Brain pericyte (primary cell): ENCODE data around the gene NGRN.

Experiments
- DNase-seq: peaks from one replicate; pipeline ENCODE4 v3.0.0-alpha.2; 2012; ENCODE audit warnings: low read depth, low spot score

The NGRN gene

DNA sequence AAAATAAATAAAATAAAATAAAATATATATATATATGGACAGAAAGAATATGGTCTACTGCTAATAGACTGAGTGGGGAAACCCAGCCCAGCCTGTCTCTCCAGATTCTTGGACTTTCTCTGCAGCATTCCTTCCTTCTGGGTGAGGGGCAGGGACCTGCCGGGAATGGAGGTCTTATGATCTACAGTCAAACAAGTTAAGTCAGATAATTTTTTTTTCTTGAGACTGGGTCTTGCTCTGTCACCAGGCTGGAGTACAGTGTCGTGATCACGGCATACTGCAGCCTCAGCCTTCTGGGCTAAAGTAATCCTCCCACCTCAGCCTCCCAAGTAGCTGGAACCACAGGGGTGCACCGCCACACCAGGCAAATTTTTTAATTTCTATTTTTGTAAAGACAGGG is 53.1 kb downstream of the NGRN start:
- DNase-seq: no peak

DNA sequence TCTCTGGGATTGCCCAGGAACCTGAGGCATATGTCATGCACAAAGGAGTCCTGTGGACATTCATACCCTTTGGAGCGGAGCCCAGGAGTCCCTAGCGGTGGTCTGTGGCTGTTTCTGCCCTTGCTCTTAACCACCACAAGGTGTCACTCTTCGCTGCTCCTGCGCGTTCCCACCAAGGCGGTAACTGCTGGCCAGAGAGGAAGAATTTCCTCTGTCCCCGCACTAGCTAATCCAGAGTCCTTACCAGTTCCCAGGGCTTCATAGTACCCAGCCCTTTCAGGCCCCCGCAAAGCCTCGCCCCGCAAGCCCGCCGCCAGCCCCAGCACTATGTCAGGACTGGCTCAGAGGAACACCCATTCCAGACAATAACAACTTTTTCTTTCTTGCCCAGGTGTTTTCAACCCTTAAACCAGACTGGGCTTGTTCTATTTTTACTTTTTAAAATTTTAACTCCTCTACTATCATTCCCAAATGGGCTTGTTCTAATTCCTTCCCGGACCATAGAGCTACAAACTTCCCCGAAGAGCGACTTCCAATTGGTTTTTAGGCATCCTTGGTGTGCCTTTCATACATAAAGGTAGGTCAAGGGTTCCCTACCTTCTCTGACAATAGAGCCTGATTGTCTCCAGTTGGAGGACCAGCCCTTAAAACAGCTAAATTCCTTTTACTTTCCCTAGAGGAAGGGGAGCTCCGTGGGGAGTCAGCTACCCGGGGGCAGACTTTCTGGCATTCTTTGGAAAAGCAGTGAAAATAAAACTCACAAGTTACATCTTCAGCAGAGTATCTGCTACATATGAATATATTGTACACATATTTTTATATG is 54.8 kb downstream of the NGRN start:
- DNase-seq: peak; percentile 80

DNA sequence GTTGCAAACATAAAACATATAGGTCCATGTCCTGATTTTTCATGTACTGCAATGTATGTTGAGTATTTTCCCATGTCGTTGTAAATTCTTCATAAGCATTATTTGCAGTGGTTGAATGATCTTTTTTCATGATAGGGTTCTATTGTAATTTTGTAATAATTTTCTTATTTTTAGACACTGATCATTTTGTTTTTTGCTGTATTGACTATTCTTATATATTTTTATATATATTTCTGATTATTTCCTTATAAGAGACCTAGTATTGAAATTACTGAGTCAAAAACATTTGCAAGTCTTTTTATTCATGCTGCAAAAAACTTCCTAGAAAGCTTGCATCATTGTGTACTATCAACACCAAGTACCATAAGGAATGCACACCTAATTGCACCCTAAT is 55.4 kb downstream of the NGRN start:
- no peak for DNase-seq
